GM12865 (cell line): ENCODE measurements around the gene CTCFL.
A peak's percentile ranks its signal among the peaks of the same experiment; 100 is the strongest.

ENCODE experiments used
- DNase-seq: peaks from one replicate; pipeline ENCODE4 v3.0.0; 2010; ENCODE audit warnings: low read depth
- H3K4me3 ChIP-seq: 2 replicates; pipeline ENCODE4 v1.5.1; 2011; ENCODE audit warnings: mild to moderate bottlenecking, low read depth, low read length, control low read depth
- TF ChIP-seq, protein P1 (sequence below): IDR thresholded peaks from 2 replicates; pipeline ENCODE4 v1.5.1; 2011; ENCODE audit warnings: low read length, control low read depth, low read depth, inconsistent platforms; ENCODE audit not compliant: insufficient read depth; ENCODE audit errors: missing control alignments

CTCFL gene

DNA sequence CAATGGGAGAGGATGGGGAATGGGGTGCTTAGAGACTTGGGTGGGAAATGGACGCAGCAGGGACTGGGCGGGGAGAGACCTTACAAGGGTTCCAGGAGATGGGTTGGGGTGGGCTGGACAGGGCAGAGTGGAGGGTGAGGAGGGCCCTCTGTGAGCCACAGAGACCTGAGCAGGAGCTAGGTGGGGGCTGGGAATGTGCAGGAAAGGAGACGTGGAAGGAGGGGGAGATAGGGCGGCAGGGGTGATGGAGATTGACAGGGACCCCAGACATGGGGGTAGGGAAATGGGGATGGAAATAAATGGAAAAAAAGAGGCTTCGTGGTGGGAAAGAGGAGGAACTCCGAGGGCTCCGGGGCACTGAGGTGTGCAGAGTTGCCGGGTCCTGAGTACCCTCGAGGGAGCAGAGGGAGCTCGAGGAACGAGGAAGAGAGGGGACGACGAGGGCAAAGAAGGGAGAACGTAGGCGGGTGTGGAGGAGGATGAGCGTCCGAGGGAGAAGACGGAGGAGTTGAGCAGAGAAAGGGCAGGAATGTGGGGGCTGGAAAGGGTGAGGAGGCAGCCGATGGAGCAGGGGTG lies 2.0 kb upstream of the CTCFL start:
- no peak overlapping the region for H3K4me3 ChIP-seq
- TF ChIP-seq, protein P1, sequence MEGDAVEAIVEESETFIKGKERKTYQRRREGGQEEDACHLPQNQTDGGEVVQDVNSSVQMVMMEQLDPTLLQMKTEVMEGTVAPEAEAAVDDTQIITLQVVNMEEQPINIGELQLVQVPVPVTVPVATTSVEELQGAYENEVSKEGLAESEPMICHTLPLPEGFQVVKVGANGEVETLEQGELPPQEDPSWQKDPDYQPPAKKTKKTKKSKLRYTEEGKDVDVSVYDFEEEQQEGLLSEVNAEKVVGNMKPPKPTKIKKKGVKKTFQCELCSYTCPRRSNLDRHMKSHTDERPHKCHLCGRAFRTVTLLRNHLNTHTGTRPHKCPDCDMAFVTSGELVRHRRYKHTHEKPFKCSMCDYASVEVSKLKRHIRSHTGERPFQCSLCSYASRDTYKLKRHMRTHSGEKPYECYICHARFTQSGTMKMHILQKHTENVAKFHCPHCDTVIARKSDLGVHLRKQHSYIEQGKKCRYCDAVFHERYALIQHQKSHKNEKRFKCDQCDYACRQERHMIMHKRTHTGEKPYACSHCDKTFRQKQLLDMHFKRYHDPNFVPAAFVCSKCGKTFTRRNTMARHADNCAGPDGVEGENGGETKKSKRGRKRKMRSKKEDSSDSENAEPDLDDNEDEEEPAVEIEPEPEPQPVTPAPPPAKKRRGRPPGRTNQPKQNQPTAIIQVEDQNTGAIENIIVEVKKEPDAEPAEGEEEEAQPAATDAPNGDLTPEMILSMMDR: no peak

DNA sequence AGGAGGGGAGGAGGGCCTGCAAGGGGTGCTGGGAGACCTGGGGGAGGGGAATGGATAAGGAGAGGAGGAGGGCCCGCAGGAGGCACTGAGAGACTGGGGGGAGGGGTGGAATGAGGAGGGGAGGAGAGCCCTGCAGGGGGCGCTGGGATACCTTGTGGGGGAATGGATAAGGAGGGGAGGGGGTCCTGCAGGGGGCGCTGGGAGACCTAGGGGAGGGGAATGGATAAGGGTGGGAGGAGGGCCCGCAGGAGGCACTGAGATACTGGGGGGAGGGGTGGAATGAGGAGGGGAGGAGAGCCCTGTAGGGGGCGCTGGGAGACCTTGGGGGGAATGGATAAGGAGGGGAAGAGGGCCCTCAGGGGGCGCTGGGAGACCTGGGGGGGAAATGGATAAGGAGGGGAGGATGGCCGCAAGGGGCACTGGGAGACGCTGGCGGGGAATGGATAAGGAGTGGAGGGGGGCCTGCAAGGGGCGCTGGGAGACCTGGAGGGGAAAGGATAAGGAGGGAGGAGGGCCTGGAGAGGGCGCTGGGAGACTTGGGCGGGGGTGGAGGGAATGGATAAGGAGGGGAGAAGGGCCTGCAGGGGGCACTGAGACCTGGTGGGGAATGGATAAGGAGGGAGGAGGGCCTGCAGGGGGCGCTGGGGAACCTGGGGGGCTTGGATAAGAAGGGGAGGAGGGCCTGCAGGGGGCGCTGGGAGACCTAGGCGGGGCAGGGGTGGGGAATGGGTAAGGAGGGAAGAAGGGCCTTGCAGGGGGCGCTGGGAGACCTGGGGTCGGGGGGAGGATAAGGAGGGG lies 1.3 kb upstream of the CTCFL start:
- H3K4me3 ChIP-seq: no peak overlapping the region
- TF ChIP-seq, protein P1: no peak
- DNase-seq: peak; percentile 28

More for the DNA sequence above, 2.0 kb upstream of the CTCFL start:
- DNase-seq: no peak

DNA sequence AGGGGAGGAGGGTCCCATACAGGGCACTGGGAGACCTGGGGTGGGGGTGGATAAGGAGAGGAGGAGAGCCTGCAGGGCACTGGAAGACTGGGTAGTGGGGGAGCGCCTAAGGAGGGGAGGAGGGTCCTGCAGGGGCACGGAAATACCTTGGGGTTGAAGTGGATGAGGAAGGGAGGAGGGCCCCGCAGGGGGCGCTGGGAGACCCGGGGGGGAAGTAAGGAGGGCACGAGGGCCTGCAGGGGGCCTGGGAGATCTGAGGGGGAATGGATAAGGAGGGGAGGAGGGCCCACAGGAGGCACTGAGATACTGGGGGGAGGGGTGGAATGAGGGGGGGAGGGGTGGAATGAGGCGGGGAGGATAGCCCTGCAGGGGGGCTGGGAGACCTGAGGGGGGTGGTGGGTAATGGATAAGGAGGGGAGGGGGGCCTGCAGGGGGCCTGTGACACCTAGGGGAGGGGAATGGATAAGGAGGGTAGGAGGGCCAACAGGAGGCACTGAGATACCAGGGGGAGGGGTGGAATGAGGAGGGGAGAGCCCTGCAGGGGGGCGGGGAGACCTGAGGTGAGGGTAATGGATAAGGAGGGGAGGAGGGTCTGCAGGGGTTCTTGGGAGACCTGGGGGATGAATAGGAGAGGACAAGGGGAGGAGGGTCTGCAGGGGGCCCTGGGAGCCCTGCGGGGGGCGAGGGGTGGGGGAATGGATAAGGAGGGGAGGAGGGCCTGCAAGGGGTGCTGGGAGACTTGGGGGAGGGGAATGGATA lies 567 bp upstream of the CTCFL start:
- DNase-seq: no peak
- no peak overlapping the region for H3K4me3 ChIP-seq
- TF ChIP-seq, protein P1: no peak

DNA sequence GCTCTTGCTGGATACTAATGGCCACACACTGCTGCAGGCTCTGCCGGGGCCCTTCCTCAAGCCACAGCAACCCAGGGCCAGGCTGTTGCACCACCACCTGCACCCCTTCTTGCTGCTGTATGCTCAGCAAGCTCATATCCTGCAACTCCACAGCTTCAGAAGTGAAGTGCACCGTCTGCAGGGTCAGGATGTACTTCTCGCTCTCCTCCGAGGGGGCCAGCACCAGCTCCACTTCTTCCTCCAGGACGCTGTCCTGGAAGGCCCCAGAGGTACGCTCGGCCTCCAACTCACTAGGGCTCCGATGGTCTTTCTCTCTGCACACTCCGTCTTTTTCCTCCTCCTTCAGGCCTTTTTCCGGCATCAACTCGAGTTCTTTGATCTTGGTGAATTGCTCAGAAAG lies 1.2 kb downstream of the CTCFL start:
- TF ChIP-seq, protein P1: no peak
- no peak overlapping the region for H3K4me3 ChIP-seq
- DNase-seq: no peak

DNA sequence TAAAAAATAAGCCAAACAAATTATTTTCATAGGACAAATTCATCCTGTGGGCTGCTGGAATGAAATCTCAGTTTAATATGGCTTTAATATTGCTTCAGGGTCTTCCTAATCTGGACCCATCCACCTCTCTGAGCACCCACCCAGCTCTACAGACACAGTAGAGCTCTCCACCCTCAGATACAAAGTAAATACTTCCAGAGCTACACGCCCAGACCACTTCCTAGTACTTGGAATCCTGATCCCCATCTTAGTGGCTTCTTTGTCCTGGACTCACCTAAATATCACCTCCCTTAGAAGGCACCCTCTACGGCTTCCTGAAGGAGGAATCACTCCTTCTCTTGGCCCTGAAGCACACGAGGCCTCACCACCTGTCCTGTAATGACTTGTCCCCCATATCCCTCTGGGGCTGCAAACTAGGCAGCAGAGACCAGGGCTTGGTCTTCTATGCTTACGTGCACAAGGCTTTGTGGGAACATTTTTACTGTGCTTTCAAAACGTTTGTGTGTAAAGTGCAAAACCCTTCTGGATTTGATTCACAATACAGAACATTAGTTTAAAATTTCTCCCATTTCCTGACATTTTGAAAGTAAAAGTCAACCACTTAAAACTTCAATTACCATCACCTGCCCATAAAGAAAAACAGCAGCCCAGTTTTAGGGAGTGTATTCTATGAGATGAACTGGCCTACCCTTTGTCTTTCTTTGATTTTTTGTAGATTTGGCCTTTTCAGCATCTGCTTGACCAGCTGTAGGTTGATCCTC lies 2.4 kb downstream of the CTCFL start:
- DNase-seq: peak; percentile 46
- TF ChIP-seq, protein P1: no peak
- H3K4me3 ChIP-seq: no peak overlapping the region

DNA sequence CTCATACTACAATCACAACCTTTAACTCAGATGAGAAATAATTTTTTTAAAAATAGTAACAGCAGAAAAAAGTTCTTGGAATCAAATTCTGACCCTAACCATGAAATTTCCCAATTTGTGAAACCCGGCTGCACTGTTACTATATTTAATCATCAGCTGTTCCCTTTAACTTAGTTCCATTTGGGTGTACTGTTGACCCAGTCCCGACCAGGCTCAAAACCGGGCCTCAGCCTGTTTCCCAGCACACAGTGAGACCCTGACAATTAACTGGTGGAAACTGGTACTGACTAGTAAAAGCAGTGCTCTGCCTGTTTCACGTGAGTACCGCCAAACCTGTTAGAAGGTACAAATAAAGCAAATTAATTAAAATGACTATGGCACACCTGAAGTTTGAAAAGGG lies 7.0 kb downstream of the CTCFL start:
- TF ChIP-seq, protein P1: no peak
- DNase-seq: no peak
- H3K4me3 ChIP-seq: no peak overlapping the region
